Measurements from ENCODE around the gene DLG2. TPM values are rescaled to one million over a fixed set of nuclear protein-coding genes. Genes with fewer than 3 reads are reported as not detected.

Gene DLG2
- total RNA-seq, 2 experiments from 2014 or later = 6.9 to 8.2 TPM

DNA sequence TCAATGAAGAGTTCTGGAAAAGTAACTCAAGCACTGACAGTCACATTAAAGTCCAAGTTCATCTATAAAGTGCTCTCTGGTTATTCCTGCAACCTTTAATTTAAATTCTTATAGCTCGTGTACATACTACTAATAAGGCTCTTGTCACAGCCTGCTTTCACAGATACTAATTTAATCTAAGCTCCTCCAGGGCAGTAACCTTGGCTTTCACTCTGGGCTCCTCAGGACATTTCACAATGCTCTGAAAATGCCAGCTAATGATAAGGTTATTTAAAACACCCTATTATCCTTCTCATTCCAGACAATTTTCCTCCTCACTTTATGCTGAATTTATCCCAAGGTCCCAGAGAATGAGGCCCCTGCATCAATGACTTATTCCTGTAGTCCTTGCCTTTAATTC lies 2098.3 kb downstream of the DLG2 start:
- TF ChIP-seq, protein P1, sequence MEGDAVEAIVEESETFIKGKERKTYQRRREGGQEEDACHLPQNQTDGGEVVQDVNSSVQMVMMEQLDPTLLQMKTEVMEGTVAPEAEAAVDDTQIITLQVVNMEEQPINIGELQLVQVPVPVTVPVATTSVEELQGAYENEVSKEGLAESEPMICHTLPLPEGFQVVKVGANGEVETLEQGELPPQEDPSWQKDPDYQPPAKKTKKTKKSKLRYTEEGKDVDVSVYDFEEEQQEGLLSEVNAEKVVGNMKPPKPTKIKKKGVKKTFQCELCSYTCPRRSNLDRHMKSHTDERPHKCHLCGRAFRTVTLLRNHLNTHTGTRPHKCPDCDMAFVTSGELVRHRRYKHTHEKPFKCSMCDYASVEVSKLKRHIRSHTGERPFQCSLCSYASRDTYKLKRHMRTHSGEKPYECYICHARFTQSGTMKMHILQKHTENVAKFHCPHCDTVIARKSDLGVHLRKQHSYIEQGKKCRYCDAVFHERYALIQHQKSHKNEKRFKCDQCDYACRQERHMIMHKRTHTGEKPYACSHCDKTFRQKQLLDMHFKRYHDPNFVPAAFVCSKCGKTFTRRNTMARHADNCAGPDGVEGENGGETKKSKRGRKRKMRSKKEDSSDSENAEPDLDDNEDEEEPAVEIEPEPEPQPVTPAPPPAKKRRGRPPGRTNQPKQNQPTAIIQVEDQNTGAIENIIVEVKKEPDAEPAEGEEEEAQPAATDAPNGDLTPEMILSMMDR (conservative IDR thresholded peaks at IDR 0.05; ENCODE audit: low read length) = no peak
- no peak for TF ChIP-seq EZH2phosphoT487 (IDR thresholded peaks at IDR 0.05; ENCODE audit: borderline replicate concordance, low read depth, low read length)
- DNase-seq (ENCODE audit: low spot score) = no peak
- no peaks in the 10 kb centered on the region for H4K20me1 ChIP-seq (ENCODE audit: insufficient read depth, low read length)
- no peaks in the 10 kb centered on the region for H3K79me2 ChIP-seq (ENCODE audit: insufficient read depth, low read depth, low read length)
- intact Hi-C loops (cut with micrococcal nuclease; ENCODE audit: unreplicated experiment) = no loop called here
- H3K9me3 ChIP-seq (ENCODE audit: low read length) = no peaks in the 10 kb centered on the region
- H3K27ac ChIP-seq (ENCODE audit: low read depth, low read length, poor library complexity, severe bottlenecking) = no peak overlapping the region
- no TSS peak for BruUV-seq (replicated peaks)
- no peak overlapping the region for H3K4me2 ChIP-seq (ENCODE audit: low read length)
- ChIA-PET CTCF (ENCODE audit: unreplicated experiment) (no interaction called here), POLR2A (interaction anchor here (0.7 kb wide), 1 partner anchor 27 kb away, joined by 3 read pairs; no protein-coding TSS in a partner anchor)
- no peak overlapping the region for H3K4me3 ChIP-seq (ENCODE audit: low read depth, low read length, poor library complexity, severe bottlenecking)
- H3K36me3 ChIP-seq (ENCODE audit: insufficient read depth, low read length) = no peaks in the 10 kb centered on the region
- H3K9me2 ChIP-seq (ENCODE audit: insufficient read depth, low read length) = 0 out of 2 replicates have a peak, but pooled peaks cover 5% of the 10 kb centered on the region
- H3K4me1 ChIP-seq (ENCODE audit: insufficient read depth, low read length, poor library complexity, severe bottlenecking) = no peaks in the 10 kb centered on the region
- no peak overlapping the region for H2AFZ ChIP-seq (ENCODE audit: low read length)

DNA sequence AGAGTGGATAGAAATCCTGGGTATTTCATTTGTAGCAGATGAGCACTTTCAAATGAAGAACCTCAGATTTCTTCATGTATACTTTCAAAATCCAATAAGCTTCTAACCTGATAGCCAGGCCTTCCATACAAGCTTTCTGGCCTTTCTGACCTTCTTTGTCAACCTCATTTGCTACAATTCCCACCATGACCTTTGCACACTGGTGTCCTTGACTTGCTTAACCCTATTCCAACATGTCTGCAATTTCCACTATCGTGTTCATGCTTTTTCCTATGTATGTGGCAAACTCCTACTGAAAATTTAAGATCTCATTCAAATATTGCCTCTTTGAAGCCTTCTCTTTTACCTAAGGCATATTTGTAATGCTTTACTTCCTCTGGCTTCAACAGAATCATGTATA lies 2098.9 kb downstream of the DLG2 start:
- BruUV-seq (replicated peaks) = no TSS peak
- Histone ChIP-seq H3K27ac (ENCODE audit: low read depth, low read length, poor library complexity, severe bottlenecking) (no peak overlapping the region), H4K20me1 (ENCODE audit: insufficient read depth, low read length) (no peaks in the 10 kb centered on the region), H3K4me3 (ENCODE audit: low read depth, low read length, poor library complexity, severe bottlenecking) (no peak overlapping the region), H3K9me2 (ENCODE audit: insufficient read depth, low read length) (0 out of 2 replicates have a peak, but pooled peaks cover 5% of the 10 kb centered on the region), H3K36me3 (ENCODE audit: insufficient read depth, low read length) (no peaks in the 10 kb centered on the region), H3K4me1 (ENCODE audit: insufficient read depth, low read length, poor library complexity, severe bottlenecking) (no peaks in the 10 kb centered on the region), H2AFZ (ENCODE audit: low read length) (no peak overlapping the region), H3K79me2 (ENCODE audit: insufficient read depth, low read depth, low read length) (no peaks in the 10 kb centered on the region), H3K9me3 (ENCODE audit: low read length) (no peaks in the 10 kb centered on the region), H3K4me2 (ENCODE audit: low read length) (no peak overlapping the region)
- POLR2A ChIA-PET = interaction anchor here (0.7 kb wide), 1 partner anchor 28 kb away, joined by 3 read pairs; no protein-coding TSS in a partner anchor
- CTCF ChIA-PET (ENCODE audit: unreplicated experiment) = no interaction called here
- TF ChIP-seq, protein P1 (conservative IDR thresholded peaks at IDR 0.05; ENCODE audit: low read length) = no peak
- TF ChIP-seq EZH2phosphoT487 (IDR thresholded peaks at IDR 0.05; ENCODE audit: borderline replicate concordance, low read depth, low read length) = no peak
- intact Hi-C loops (cut with micrococcal nuclease; ENCODE audit: unreplicated experiment) = no loop called here
- DNase-seq (ENCODE audit: low spot score) = no peak

DNA sequence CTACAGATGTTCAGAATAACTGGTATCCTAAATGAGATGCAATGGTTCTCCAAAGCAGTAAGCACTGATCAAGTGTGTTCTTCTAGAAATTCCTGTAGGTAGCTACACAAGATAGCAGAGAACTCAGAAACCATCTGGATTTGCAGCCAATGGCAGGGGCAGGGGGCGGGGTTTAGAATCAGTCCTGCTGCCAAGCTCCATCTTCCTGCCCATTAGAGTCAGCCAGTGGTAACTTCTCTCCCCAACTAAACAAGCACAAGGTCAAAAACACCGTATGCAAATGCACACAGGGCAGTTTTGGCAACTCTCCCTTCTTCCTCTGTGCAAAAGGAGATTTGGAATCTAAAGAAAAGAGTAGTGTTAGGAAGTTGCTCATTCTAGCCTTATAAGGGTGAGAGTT lies 2103.5 kb downstream of the DLG2 start:
- BruUV-seq (replicated peaks) = no TSS peak
- Histone ChIP-seq H3K79me2 (ENCODE audit: insufficient read depth, low read depth, low read length) (no peaks in the 10 kb centered on the region), H3K4me2 (ENCODE audit: low read length) (no peak overlapping the region), H3K4me1 (ENCODE audit: insufficient read depth, low read length, poor library complexity, severe bottlenecking) (no peaks in the 10 kb centered on the region), H3K9me3 (ENCODE audit: low read length) (no peaks in the 10 kb centered on the region), H3K36me3 (ENCODE audit: insufficient read depth, low read length) (no peaks in the 10 kb centered on the region), H3K9me2 (ENCODE audit: insufficient read depth, low read length) (no peaks in the 10 kb centered on the region), H2AFZ (ENCODE audit: low read length) (no peak overlapping the region), H3K27ac (ENCODE audit: low read depth, low read length, poor library complexity, severe bottlenecking) (no peak overlapping the region), H4K20me1 (ENCODE audit: insufficient read depth, low read length) (no peaks in the 10 kb centered on the region), H3K4me3 (ENCODE audit: low read depth, low read length, poor library complexity, severe bottlenecking) (no peak overlapping the region)
- CTCF ChIA-PET (ENCODE audit: unreplicated experiment) = no interaction called here
- no peak for DNase-seq (ENCODE audit: low spot score)
- POLR2A ChIA-PET = interaction anchor here (0.9 to 1.7 kb wide), 2 partner anchors 10 to 23 kb away, joined by 3 to 4 read pairs; no protein-coding TSS in a partner anchor
- intact Hi-C loops (cut with micrococcal nuclease; ENCODE audit: unreplicated experiment) = no loop called here
- TF ChIP-seq, protein P1 (conservative IDR thresholded peaks at IDR 0.05; ENCODE audit: low read length) = no peak
- no peak for TF ChIP-seq EZH2phosphoT487 (IDR thresholded peaks at IDR 0.05; ENCODE audit: borderline replicate concordance, low read depth, low read length)
